ENCODE data around the gene THSD4.
"Not testable (repeated sequence)": the region's sequence is repeated elsewhere in the genome, so short reads cannot be mapped to it uniquely, and the experiment has no call there.

THSD4 gene

DNA sequence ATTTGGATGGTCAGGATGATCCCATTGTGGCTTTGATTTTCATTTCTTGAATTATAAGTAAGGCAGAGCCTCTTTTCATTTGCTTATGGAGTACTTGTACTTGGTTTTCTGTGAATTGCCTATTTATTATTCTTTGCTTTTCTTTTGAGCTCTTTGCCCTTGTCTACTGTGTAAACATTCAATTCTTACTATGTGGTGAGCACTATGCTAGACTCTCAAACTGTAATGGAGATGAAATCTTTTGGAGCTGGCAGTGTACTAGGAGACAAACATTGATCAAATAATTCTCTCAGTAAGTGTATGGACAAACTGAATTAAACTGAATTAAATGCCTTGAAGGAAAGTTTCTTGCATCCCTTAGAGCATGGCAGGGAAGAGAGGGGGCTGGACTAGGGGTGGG, 608.1 kb downstream of the THSD4 start:
- DNase-seq (ENCODE audit: low read depth): no peak

DNA sequence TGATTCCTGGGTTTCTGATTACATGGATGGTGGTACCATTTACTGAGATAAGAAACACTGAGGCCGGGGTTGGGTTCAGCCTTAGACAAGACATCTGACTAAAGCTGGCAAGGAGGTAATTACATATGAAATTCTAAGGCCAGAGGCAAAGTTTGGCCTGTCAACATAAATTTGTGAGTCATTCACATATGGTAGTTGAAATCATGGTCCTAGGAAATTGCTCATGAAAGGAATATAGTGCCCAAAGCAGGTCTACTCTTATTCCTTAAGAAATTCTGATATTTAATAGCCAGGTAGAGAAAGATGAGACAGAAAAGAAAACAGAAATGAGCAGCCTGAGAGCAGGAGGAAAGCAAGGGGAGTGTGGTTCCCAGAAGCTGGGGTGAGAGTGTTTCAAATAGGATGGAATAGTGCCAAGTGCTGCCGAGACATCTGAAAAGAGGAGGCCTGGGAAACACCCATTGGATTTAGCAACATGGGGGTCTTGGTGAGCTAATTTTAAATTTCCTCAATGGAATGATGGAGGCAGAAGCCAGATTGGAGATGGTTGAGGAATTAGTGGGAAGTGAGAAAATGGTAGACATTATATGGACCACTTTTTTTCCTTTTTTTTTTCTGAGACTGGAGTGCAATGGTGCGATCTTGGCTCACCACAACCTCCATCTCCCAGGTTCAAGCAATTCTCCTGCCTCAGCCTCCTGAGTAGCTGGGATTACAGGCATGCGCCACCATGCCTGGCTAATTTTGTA, 610.1 kb downstream of the THSD4 start:
- not testable (repeated sequence) for DNase-seq (ENCODE audit: low read depth)

DNA sequence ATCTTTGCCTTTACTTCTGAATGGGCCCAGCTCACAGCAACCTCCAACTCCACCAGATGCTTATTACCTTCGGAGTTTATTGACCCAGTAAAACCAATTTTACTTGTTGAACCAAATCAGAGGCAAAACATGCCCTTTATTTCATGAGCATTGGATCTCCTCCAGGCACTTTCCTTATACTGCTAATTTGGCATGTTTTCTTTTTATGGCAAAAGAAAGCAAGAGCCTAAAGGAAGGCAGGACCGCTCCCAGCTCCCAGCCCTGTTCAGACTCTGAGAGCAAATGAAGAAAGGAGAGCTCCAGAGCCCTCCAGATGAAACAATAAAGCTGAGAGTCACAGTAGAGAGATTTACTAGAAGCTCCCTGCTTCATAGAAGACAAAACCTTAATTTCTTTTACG, 613.6 kb downstream of the THSD4 start:
- DNase-seq (ENCODE audit: low read depth): no peak

DNA sequence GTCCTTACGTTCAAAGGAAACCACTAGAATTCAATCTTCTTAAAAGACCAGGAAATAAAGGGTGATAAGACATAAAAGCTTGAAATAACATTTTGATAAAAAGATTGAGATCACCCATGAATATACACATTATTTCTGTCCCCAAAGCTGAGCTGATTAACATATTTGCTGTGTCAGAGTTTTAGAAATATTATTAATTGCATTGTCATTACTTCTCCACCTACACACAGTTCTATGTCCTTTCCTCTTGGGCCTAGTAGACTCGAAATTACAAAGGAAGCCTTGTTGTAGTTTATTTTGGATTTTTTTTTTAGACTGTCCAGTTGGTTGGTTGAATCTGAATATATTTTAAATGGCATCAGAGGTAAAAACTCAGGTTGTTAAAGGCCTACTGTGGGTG, 614.0 kb downstream of the THSD4 start:
- no peak for DNase-seq (ENCODE audit: low read depth)

DNA sequence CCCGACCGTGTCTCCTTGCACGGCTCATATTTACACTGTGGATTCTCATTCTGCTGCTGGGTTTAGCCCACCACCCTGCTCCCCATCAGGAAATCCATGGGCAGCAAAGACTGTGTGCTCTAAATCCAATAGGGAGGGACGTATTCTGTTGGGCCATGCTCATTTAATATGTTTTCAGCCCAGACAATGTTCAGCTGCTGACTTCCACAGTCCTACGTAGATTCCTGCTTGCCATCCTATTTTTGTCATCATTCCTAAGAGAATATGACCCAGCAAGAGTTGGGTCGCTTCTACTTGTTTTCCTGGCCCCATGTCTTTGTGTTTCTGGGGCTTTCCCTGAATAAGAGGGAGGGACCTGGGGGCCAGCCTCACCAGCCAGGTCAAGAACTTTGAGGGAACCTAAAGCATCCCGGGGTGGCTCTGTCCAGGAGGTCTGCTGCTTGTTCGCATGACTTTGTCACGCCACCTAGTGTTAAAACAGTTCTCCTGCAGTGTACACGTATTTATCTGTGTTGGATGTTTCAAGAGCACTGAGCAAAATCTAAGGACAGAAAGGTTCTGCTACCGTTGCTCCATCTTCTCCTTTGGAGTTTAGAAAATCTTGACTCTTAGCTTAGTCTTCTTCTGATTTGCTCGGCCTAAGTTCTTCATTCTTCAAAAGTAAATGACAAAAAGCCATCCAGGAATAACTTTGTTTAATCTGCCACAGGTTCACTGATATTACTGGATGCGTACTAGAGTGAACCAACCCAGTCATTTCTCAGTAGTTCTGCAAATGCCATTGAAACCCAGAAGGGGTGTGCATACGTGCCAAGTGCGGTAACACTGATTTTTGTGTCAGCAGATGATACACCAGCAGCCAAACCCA, 615.2 kb downstream of the THSD4 start:
- no peak for DNase-seq (ENCODE audit: low read depth)

DNA sequence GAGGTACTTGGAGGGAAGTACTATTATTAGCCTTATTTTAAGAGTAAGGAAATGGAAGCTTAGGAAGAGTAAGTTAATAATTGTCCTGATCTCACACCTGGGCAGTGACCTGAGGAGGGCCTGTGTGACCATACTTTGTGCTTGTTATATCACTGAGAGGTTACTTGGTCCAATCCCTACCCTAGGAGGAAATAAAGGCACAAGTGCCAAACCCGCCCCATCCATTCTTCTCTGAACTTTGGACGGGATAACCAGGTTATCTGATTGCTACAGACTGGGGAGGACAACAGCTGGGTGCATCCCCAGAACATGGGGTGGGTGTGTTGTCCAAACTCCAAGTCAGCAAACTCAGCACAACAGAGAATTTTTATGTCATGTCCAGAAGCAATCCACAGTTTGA, 617.4 kb downstream of the THSD4 start:
- DNase-seq (ENCODE audit: low read depth): no peak

DNA sequence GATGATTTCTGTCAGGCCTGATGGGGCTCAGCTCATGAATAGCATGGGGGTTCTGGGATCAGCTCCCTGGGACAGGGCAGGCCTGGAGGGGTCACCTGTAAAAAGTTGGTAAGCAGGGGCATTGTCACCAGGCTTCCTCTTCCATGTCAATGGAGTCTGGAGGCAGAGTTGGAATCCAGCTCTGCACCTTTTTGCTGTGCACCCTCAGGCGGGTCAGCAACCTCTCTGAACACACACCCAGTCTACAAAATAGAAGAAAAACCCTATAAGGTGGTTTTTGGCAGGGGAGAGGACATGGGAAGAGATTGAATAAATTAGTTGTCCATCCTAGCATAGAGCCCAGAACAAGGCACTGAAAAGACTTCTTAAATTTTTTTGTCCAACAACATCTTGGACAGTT, 617.9 kb downstream of the THSD4 start:
- no peak for DNase-seq (ENCODE audit: low read depth)

DNA sequence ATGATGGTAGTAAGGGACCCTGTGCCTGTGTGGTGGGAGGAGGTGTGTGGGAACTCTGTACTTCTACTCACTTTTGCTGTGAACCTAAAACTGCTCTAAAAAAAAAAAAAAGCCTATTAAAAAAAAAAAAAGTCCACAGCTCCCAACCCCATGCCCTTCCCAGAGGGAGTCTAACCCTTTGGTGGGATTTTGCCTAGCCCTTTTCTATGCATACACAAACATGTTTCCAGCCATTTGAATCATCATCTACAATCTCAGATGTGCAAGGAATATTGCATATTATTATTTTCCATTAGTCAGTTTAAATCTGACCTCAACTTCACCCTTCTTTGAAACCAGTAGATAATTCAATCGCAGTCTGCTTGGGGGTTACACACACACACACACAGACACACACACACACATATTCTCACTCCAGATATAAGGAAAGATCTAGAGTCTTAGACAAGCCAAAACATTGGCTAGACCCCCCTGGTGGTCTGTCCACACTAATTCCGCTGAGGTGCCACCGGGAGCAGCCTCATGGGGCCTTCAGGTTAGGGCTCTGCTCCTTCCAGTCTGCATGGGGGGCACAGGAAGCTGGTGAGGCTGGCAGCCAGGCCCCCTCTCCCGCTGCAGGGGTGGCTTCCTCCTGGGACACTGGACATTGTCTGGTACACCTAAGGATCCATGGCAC, 619.6 kb downstream of the THSD4 start:
- no peak for DNase-seq (ENCODE audit: low read depth)

DNA sequence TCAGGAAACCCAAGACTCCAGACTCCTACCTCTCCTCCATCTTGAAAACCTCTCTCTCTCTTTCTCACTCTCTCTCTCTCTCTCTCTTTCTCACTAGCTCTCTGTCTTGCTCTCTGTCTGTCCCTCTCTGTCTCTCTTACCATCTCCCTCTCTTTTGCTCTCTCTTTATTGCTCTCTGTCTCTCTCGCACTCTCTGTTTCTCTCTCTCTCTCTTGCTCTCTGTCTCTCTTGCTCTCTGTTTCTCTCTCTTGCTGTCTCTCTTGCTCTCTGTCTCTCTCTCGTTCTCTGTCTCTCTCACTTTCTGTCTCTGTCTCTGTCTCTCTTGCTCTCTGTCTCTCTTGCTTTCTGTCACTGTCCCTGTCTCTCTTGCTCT, 620.1 kb downstream of the THSD4 start:
- DNase-seq (ENCODE audit: low read depth): no peak

DNA sequence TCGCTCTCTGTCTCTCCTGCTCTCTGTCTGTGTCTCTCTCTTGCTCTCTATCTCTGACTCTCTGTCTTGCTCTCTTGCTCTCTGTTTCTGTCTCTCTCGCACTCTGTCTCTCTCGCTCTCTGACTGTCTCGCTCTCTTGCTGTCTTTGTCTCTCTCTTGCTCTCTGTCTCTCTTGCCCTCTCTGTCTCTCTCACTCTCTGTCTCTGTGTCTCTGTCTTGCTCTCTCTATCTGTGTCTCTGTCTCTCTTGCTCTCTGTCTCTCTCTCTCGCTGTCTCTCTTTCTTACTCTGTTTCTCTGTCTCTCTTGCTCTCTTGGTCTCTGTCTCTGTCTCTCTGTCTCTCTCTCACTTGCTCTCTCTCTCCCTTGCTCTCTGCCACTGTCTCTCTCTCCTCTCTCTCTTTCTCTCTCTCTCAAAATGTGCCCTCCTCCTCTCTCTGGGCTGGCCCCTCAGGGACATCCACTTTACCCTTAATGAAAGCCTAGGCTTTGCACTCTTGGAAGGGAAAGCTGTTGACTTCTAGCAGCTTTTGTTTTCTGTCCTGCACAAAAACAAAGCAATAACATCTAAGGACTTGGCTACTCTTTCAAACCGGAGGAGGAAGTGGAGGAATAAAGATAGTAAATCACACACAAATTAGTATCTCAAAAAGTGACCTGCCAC, 621.1 kb downstream of the THSD4 start:
- no peak for DNase-seq (ENCODE audit: low read depth)

DNA sequence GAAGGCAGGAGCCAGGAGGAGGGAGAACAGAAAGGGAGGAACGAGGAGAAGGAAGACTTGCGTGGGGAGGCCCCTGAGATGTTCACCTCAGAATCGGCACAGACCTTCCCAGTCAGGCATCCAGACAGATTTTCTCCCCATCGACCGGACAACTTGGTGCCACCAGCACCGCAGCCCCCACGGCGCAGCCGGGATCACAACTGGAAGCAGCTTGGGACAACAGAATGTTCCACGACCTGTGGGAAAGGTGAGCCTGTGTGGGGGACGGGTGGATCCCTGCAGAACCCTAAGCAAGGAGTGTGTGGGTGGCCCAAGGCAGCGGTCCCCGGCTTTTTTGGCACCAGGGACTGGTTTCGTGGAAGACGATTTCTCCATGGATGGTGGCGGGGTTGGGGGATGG, 622.5 kb downstream of the THSD4 start:
- DNase-seq (ENCODE audit: low read depth): no peak

DNA sequence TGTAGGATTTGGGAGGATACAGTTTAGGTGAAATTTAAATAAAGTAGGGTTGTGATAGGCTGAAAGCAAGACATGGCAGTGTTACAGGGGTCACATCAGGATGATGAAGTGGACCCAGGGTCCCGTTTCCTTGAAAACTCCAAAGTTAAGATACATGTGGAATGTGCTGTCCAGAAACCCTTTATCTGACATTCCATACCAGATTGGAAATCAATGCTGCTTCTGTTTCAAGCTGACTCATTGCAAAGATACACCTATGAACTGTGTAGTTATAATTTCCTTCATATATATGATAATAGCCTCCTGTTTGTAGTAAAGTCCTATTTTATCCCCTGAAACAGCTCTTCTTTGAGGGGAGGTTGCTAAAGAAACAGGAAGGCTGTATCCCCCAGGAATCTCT, 624.1 kb downstream of the THSD4 start:
- no peak for DNase-seq (ENCODE audit: low read depth)

DNA sequence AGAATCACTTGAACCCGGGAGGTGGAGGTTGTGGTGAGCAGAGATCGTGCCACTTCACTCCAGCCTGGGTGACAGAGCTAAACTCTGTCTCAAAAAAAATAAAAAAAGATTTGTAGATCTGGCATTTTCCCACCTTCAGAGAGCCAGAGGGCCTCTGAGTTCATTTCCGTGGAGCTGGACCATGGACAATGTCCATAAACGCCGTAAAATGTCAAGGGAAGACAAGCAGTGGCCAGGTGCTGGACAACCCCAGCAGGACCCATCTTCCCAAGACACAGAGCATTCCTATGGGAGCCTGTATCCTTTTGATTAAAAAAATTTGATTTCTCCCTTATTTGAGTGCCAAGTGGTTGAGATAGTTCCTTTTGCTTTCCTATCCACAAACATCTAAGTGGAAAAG, 627.7 kb downstream of the THSD4 start:
- DNase-seq (ENCODE audit: low read depth): no peak

DNA sequence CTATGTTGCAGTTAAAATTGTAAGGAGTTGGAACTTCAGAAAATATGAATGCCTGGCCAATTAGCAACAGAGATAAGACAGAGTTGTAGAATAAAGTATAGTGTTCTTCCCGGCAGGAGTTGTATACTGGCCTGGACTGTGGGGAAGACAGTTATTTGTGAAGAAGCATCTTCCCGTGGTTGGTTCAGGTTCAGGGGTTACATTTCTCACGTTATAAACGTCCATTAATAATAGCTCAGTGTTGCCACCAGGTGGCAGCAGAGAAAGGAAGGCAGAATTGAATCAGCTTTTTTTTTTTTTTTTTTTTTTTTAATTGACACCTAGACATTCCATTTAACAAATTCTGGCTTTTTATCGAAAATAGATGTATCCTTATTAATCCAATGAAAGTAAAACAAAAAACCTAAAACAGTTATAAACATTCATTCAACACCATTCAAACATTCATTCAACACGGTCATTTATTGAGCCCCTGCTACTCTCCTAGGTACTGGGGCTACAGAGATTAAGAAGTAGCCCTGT, 628.7 kb downstream of the THSD4 start:
- peak; percentile 39 for DNase-seq (ENCODE audit: low read depth)

DNA sequence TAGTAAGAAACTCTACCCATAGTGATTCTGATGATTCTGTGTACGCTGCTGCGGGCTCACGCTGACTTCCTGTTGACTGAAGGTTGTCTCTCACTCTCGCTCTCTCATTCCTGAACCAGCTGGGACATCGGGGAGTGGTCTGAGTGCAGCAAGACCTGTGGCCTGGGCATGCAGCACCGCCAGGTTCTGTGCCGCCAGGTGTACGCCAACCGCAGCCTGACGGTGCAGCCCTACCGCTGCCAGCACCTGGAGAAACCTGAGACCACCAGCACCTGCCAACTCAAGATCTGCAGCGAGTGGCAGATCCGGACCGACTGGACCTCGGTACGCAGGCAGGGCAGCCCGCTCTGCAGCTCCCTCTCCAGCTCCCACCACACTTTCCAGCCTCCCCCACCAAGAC, 631.4 kb downstream of the THSD4 start:
- no peak for DNase-seq (ENCODE audit: low read depth)

DNA sequence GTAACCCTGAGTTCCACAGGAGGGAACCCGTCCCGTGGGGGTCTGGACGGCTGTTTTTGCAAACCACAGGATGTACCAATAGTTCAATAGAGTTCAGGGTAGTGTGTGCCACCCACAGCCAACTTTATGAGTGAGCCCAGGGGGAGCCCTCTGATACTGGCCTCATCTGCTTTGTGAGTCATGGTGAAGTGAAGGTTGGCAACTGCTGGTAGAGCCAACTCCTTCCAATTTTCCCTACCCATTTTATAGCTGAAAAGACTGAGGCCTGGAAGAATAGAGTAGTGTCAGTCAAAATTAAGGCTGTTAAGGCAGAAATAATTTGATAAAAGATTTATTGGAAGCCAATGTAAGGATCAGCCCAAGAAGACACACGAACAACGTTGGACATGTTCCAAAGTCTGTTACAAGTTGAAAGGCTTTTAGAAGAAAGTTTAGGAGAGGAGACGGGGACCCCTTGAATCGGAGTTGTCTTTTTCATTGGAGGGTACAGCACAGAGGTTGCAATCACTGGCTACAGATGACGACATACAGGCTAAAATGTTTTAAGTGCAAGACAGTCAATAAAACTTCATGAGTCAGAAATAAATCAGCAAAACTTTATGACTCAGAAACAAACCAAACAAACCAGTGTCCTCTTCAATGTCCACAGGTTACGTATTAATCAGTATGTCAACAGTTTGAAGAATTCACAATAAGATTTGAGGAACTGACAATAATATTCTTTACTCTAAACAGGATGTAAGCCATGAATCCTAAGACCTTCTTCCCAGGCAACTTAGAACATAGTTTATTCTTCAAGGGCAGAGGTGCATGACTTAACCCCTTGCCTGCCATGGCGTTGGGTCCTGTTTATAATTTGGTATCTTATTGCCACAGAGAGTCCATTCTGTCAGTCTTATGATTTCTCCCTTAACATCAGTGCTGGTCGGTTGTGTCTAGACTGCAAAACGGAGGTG, 632.1 kb downstream of the THSD4 start:
- no peak for DNase-seq (ENCODE audit: low read depth)

DNA sequence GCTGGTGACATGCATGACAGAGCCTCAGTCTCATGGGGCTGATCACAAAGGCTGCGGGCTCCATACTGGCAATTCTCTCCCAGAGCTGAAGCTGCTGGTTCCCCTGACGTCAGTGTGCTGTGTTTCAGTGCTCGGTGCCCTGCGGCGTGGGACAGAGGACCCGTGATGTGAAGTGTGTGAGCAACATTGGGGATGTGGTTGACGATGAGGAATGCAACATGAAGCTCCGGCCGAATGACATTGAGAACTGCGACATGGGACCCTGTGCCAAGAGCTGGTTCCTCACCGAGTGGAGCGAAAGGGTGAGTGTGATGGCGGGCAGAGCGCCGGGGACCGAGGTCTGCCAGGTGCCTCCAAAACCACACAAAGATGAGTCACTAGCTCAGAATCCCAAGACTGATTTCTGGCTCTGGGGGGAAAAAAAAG, 633.0 kb downstream of the THSD4 start:
- DNase-seq (ENCODE audit: low read depth): no peak

DNA sequence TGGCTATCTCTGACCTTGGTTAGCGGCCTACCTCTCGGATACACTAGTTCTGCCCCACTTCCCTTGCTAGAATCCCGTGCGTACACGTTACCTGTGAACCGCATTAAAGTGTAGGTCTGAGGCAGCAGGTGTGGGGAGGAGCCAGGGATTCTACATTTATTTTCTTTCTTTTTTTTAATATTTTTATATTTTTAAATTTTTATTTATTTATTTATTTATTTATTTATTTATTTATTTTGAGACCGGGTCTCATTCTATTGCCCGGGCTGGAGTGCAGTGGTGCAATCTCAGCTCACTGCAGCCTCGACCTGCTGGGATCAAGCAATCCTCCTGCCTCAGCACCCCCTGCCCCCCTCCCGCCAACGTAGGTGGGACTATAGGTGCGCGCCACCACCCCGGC, 634.2 kb downstream of the THSD4 start:
- DNase-seq (ENCODE audit: low read depth): no peak

DNA sequence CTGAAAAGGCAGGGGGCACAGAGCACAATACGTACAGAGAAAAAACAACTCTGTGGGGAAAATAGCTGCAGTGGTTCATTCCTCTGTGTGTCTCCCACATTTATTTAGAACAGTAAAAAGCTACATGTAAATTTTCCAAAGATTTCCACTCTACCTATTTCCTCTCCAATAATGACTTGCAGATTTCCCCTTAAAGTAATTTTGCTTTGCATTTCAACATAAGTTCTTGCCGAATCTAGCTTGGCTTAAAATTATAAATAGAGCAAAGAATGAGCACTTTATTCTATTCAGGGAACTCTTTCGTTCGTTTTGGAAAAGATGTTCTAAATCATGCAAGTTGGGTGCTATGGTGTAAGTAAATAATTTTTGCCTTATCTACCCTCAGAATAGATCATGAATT, 636.9 kb downstream of the THSD4 start:
- no peak for DNase-seq (ENCODE audit: low read depth)

DNA sequence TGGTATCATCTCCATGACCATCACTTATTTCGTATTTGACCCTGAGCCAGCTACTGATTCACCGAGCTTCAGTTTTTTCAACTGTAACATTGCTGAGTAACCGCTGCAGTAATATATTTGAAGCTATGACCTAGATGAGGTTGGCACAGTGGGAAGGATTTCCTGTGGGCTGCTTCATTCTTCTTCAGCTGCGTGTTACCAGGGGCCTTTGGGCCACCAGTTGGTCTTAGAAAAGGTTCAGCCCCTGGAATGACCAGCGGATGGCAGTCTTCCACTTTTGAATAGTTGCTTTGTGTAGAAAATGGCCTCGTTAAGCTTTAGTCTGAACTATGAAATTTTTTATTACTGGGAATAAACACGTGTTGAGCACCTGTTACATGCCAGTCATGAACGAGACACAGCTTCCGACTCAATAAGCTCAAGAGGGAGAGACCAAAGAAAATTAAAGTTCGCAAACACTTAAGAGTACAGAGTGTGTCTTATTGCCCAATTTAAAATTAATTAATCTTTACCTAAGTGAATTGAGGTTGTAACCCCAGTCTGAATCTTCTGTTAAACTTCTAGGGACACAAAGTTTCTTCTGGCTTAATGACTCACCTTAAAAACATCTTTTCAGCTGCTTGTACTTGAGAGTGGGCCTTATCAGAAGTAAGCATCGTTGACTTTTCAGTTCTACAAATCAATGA, 637.5 kb downstream of the THSD4 start:
- DNase-seq (ENCODE audit: low read depth): no peak
